K562 (cell line): ENCODE measurements around the gene TNIK. TPM values are rescaled to one million over a fixed set of nuclear protein-coding genes. Genes with fewer than 3 reads are reported as not detected.

Experiments
- AFF4 ChIP-seq: sonication (generic); formaldehyde crosslinking; IDR thresholded peaks from 2 replicates; pipeline ENCODE4 v1.8.0; 2023; ENCODE audit warnings: mild to moderate bottlenecking, missing genetic modification reagents
- ASH1L ChIP-seq: fragments of 450-650 bp; IDR thresholded peaks from 2 replicates; pipeline ENCODE4 v1.6.1; 2018; ENCODE audit warnings: borderline replicate concordance, mild to moderate bottlenecking, low read depth; ENCODE audit not compliant: partially characterized antibody
- CBFB ChIP-seq: sonication (generic); formaldehyde crosslinking; IDR thresholded peaks from 2 replicates; pipeline ENCODE4 v1.4.0; 2020; ENCODE audit warnings: mild to moderate bottlenecking, missing genetic modification reagents
- HCFC1 ChIP-seq: IDR thresholded peaks from 2 replicates; pipeline ENCODE4 v1.6.1; 2012; ENCODE audit warnings: low read depth, low read length, improper control_type of control experiment
- HIVEP1 ChIP-seq: fragments of 250-450 bp; sonication (Bioruptor Pico); IDR thresholded peaks from 2 replicates; pipeline ENCODE4 v1.4.0; 2020; ENCODE audit warnings: mild to moderate bottlenecking
- MAFF ChIP-seq: IDR thresholded peaks from 2 replicates; pipeline ENCODE4 v1.6.1; 2012; ENCODE audit warnings: low read length, improper control_type of control experiment
- MAZ ChIP-seq, 2 experiments: fragments of 450-650 bp in 1 of 2; sonication (generic) in 1 of 2; formaldehyde crosslinking; IDR thresholded peaks in 1 of 2; conservative IDR thresholded peaks in 1 of 2; 2 replicates each; pipeline versions ENCODE4 v1.4.0 to v1.5.0; 2020; ENCODE audit warnings: mild to moderate bottlenecking in 1 of 2, missing genetic modification reagents in 1 of 2
- MCM2 ChIP-seq: fragments of 450-650 bp; IDR thresholded peaks from 2 replicates; pipeline ENCODE4 v1.6.1; 2017; ENCODE audit warnings: low read depth, mild to moderate bottlenecking
- MITF ChIP-seq: IDR thresholded peaks from 2 replicates; pipeline ENCODE4 v1.6.1; 2014; ENCODE audit warnings: antibody characterized with exemption
- NCOA6 ChIP-seq: fragments of 450-650 bp; IDR thresholded peaks from 2 replicates; pipeline ENCODE4 v1.6.1; 2017; ENCODE audit warnings: mild to moderate bottlenecking
- PRDM10 ChIP-seq: fragments of 450-650 bp; IDR thresholded peaks from 2 replicates; pipeline ENCODE4 v1.6.1; 2018; ENCODE audit not compliant: partially characterized antibody
- THRA ChIP-seq: fragments of 450-650 bp; IDR thresholded peaks from 2 replicates; pipeline ENCODE4 v1.6.1; 2017; ENCODE audit warnings: mild to moderate bottlenecking, moderate library complexity
- USF2 ChIP-seq: sonication (generic); formaldehyde crosslinking; IDR thresholded peaks from 2 replicates; pipeline ENCODE4 v1.5.0; 2020; ENCODE audit warnings: missing genetic modification reagents
- YBX1 ChIP-seq: fragments of 450-650 bp; IDR thresholded peaks from 2 replicates; pipeline ENCODE4 v1.7.1; 2016; ENCODE audit warnings: mild to moderate bottlenecking
- ZNF143 ChIP-seq: sonication (generic); formaldehyde crosslinking; IDR thresholded peaks from 2 replicates; pipeline ENCODE4 v1.9.0; 2022; ENCODE audit warnings: mild to moderate bottlenecking, missing genetic modification reagents
- polyA plus RNA-seq, 8 experiments: library from polyadenylated mRNA; depleted of rRNA in 4 of 8; stranded (reverse) in 5 of 8; unstranded in 3 of 8; fragments of >200 nt; fragmentation: Nextera tagmentation in 2 of 8; fragmentation: Illumina TruSeq in 1 of 8; extraction: Ambion mirVana in 2 of 8; extraction: Trizol in 1 of 8; gene quantifications; 2 replicates each; pipeline versions ENCODE4 v1.2.1 to v1.2.3, GENCODE V29; 2011 to 2014; ENCODE audit warnings: inconsistent platforms in 1 of 8, missing spikeins in 1 of 8
- total RNA-seq, 7 experiments: library from RNA; depleted of rRNA in 6 of 7; stranded (reverse); fragments of >200 nt in 6 of 7; fragmentation: Illumina TruSeq in 2 of 7; extraction: Trizol in 2 of 7; gene quantifications; 2 replicates each; pipeline versions ENCODE4 v1.2.1 to v1.2.3, GENCODE V29; 2011 to 2021; ENCODE audit warnings: low replicate concordance in 1 of 7

TNIK gene
- total and polyA plus RNA-seq, 9 of the 15 experiments (the other 6 are each of a cell fraction or from before 2014, with no cell fraction given), result 6.6 to 39.0 (median 24.7) TPM

GRCh38 chr3:171159024-171159821 lies 301.0 kb downstream of the TNIK start (continued):
- no peak for TF ChIP-seq USF2 (CRISPR knock-in tag)
- no peak for TF ChIP-seq ASH1L
- no peak for TF ChIP-seq HIVEP1 (CRISPR knock-in tag)
- TF ChIP-seq MAFF, result peak; percentile 79
- peak; percentile 56; the same call in 1 of the 2 replicates for TF ChIP-seq CBFB
- no peak for TF ChIP-seq YBX1
- TF ChIP-seq MITF, result peak; percentile 19; the same call in 1 of the 2 replicates
- TF ChIP-seq MCM2, result no peak
- peak; percentile 59 to 63; a peak in 2 of 4 replicates for TF ChIP-seq MAZ (CRISPR knock-in tag; conservative IDR thresholded peaks at IDR 0.05 in 1 of 2, IDR thresholded peaks at IDR 0.05 in 1 of 2)
- peak; percentile 71 for TF ChIP-seq PRDM10
- TF ChIP-seq ZNF143, result no peak
- TF ChIP-seq NCOA6, result no peak
- TF ChIP-seq THRA, result peak; percentile 63; the same call in 1 of the 2 replicates
- TF ChIP-seq HCFC1, result no peak
- TF ChIP-seq AFF4, result no peak
